Endothelial cell of umbilical vein (primary cell): ENCODE measurements around the gene COL4A1.

Source experiments
- CTCF ChIP-seq, 2 donors: IDR thresholded peaks; 1 replicate in 1 of 2; 2 replicates in 1 of 2; pipeline ENCODE4 v1.5.1; 2011; ENCODE audit warnings: low read length in 2 of 2, mild to moderate bottlenecking in 2 of 2, moderate library complexity in 2 of 2, control low read depth in 1 of 2, inconsistent platforms in 1 of 2, low read depth in 1 of 2; ENCODE audit not compliant: insufficient read depth in 1 of 2; ENCODE audit errors: extremely low read depth in 1 of 2
- EZH2 ChIP-seq: IDR thresholded peaks from 2 replicates; pipeline ENCODE4 v1.6.1; 2012; ENCODE audit warnings: borderline replicate concordance, low read depth, mild to moderate bottlenecking, moderate library complexity, low read length, inconsistent platforms; ENCODE audit not compliant: severe bottlenecking
- FOS ChIP-seq: IDR thresholded peaks from 2 replicates; pipeline ENCODE4 v1.6.1; 2011; ENCODE audit warnings: mild to moderate bottlenecking, low read length, moderate library complexity, borderline replicate concordance; ENCODE audit not compliant: insufficient read depth
- JUN ChIP-seq: IDR thresholded peaks from 2 replicates; pipeline ENCODE4 v1.6.1; 2011; ENCODE audit warnings: borderline replicate concordance, low read depth; ENCODE audit not compliant: insufficient read length, insufficient read depth
- POLR2A ChIP-seq: IDR thresholded peaks from 2 replicates; pipeline ENCODE4 v1.6.1; 2012; ENCODE audit warnings: low read depth, mild to moderate bottlenecking, control low read depth, low read length
- POLR2AphosphoS5 ChIP-seq: IDR thresholded peaks from 2 replicates; pipeline ENCODE4 v1.6.1; 2012; ENCODE audit warnings: low read depth, mild to moderate bottlenecking, control low read depth, low read length, moderate library complexity; ENCODE audit not compliant: insufficient read depth

- no peak for TF ChIP-seq CTCF (IDR thresholded peaks at IDR 0.05; ENCODE audit: extremely low read depth in 1 of 2, insufficient read depth in 1 of 2, low read depth in 1 of 2, low read length in 2 of 2)
- TF ChIP-seq POLR2AphosphoS5, result no peak
- TF ChIP-seq JUN, result no peak
- TF ChIP-seq FOS, result no peak
- no peak for TF ChIP-seq EZH2
- TF ChIP-seq POLR2A, result no peak
These were observed 30.4 kb downstream of the COL4A1 start for GRCh38 chr13:110276553-110276950.
